Hematopoietic multipotent progenitor cell treated with erythropoietin and hydrocortisone succinate and interleukin-3 and kit ligand, for 8 days (in vitro differentiated cells): Measurements from ENCODE around the gene C1QTNF1.
A peak's percentile ranks its signal among the peaks of the same experiment; 100 is the strongest.

Source experiments
- DNase-seq: peaks from one replicate; pipeline ENCODE4 v3.0.0-alpha.2; 2015

Gene C1QTNF1

GRCh38 chr17:79042421-79043190 is 18.6 kb downstream of the C1QTNF1 start:
- DNase-seq: peak; percentile 58

- DNase-seq: no peak
Observed at GRCh38 chr17:79043191-79043930, 19.4 kb downstream of the C1QTNF1 start.

- no peak for DNase-seq
Observed at GRCh38 chr17:79043931-79044320, 20.0 kb downstream of the C1QTNF1 start.

GRCh38 chr17:79044462-79044861 is 20.5 kb downstream of the C1QTNF1 start:
- no peak for DNase-seq

GRCh38 chr17:79045001-79045729 is 21.2 kb downstream of the C1QTNF1 start:
- DNase-seq: no peak

GRCh38 chr17:79045842-79046196 is 21.9 kb downstream of the C1QTNF1 start:
- peak; percentile 56 for DNase-seq

- DNase-seq: no peak
Observed at GRCh38 chr17:79046197-79046915, 22.4 kb downstream of the C1QTNF1 start.

GRCh38 chr17:79046916-79047280 is 22.9 kb downstream of the C1QTNF1 start:
- no peak for DNase-seq

GRCh38 chr17:79047291-79047920 is 23.4 kb downstream of the C1QTNF1 start:
- DNase-seq: no peak

- DNase-seq: no peak
Observed at GRCh38 chr17:79047923-79048825, 24.2 kb downstream of the C1QTNF1 start.

GRCh38 chr17:79048826-79049755 is 25.1 kb downstream of the C1QTNF1 start:
- DNase-seq: no peak

GRCh38 chr17:79049821-79050220 is 25.9 kb downstream of the C1QTNF1 start:
- no peak for DNase-seq

- DNase-seq: no peak
Observed at GRCh38 chr17:79050551-79050950, 26.6 kb downstream of the C1QTNF1 start.

- DNase-seq: no peak
Observed at GRCh38 chr17:79051306-79051705, 27.3 kb downstream of the C1QTNF1 start.

- DNase-seq: no peak
Observed at GRCh38 chr17:79052131-79052530, 28.2 kb downstream of the C1QTNF1 start.

- DNase-seq: no peak
Observed at GRCh38 chr17:79053251-79053925, 29.4 kb downstream of the C1QTNF1 start.

- no peak for DNase-seq
Observed at GRCh38 chr17:79054200-79054960, 30.4 kb downstream of the C1QTNF1 start.

GRCh38 chr17:79055197-79055596 is 31.2 kb downstream of the C1QTNF1 start:
- no peak for DNase-seq
